SU-DHL-6 (cell line): ENCODE data around the gene GTF3C6.

ENCODE experiments used
- H2AFZ ChIP-seq: fragments of 200-600 bp; sonication (generic); 2 replicates; pipeline ENCODE4 v1.6.1; 2014; ENCODE audit warnings: low read depth, mild to moderate bottlenecking, moderate library complexity, mixed read lengths, antibody characterized with exemption, low read length; ENCODE audit not compliant: severe bottlenecking
- H3F3A ChIP-seq: fragments of 200-600 bp; shearing (Covaris generic); 2 replicates; pipeline ENCODE4 v1.6.0; 2016; ENCODE audit warnings: antibody characterized with exemption, mild to moderate bottlenecking; ENCODE audit not compliant: insufficient read depth
- H3K27ac ChIP-seq: fragments of 200-600 bp; sonication (generic); 2 replicates; pipeline ENCODE4 v1.5.1; 2016; ENCODE audit warnings: low read depth, mild to moderate bottlenecking, low read length, moderate library complexity, mixed read lengths
- H3K27me3 ChIP-seq: fragments of 200-600 bp; sonication (generic), shearing (Covaris generic); 2 replicates; pipeline ENCODE4 v1.6.0; 2014; ENCODE audit warnings: mild to moderate bottlenecking, low read length
- H3K36me3 ChIP-seq: fragments of 200-600 bp; sonication (generic); 2 replicates; pipeline ENCODE4 v1.6.1; 2014; ENCODE audit warnings: mild to moderate bottlenecking, low read length, mixed read lengths
- H3K4me2 ChIP-seq: fragments of 300-600, 200-600 bp; shearing (Covaris generic), sonication (generic); 2 replicates; pipeline ENCODE4 v1.6.0; 2014; ENCODE audit warnings: low read length, low read depth, mild to moderate bottlenecking; ENCODE audit not compliant: poor library complexity, severe bottlenecking
- H3K4me3 ChIP-seq: fragments of 200-600 bp; sonication (generic); 2 replicates; pipeline ENCODE4 v1.5.1; 2014; ENCODE audit warnings: antibody characterized with exemption, low read length, mild to moderate bottlenecking, mixed read lengths; ENCODE audit not compliant: insufficient read depth, poor library complexity, severe bottlenecking
- H3K79me2 ChIP-seq: fragments of 200-600 bp; sonication (generic); 2 replicates; pipeline ENCODE4 v1.6.1; 2014; ENCODE audit warnings: mild to moderate bottlenecking, low read length, moderate library complexity; ENCODE audit not compliant: insufficient read depth
- H3K9ac ChIP-seq: fragments of 200-600 bp; sonication (generic); 2 replicates; pipeline ENCODE4 v1.7.0; 2014; ENCODE audit warnings: mild to moderate bottlenecking, low read length
- H3K9me2 ChIP-seq: fragments of 200-600 bp; sonication (generic); replicated peaks from 2 replicates; pipeline ENCODE4 v1.6.1; 2014; ENCODE audit warnings: low read length; ENCODE audit not compliant: insufficient read depth
- H3K9me3 ChIP-seq: fragments of 200-600 bp; sonication (generic); 2 replicates; pipeline ENCODE4 v1.6.1; 2014; ENCODE audit warnings: low read length, mixed read lengths; ENCODE audit not compliant: insufficient read depth
- H4K20me1 ChIP-seq: fragments of 200-600 bp; sonication (generic); 2 replicates; pipeline ENCODE4 v1.6.1; 2014; ENCODE audit warnings: low read depth, mild to moderate bottlenecking, antibody characterized with exemption, low read length, moderate library complexity, mixed read lengths
- CTCF ChIP-seq: fragments of 200-600 bp; sonication (generic); IDR thresholded peaks from one replicate; pipeline ENCODE4 v1.5.1; 2017; ENCODE audit warnings: antibody characterized with exemption, mild to moderate bottlenecking, low read length, moderate library complexity; ENCODE audit not compliant: insufficient read depth, poor library complexity, severe bottlenecking
- EZH2phosphoT487 ChIP-seq: fragments of 200-600 bp; sonication (generic), shearing (Covaris generic); conservative IDR thresholded peaks from 2 replicates; pipeline ENCODE4 v1.6.1; 2018; ENCODE audit warnings: mild to moderate bottlenecking, antibody characterized with exemption, low read length, moderate library complexity, mixed read lengths

GTF3C6 gene

GRCh38 chr6:110934381-110934898 lies 24.1 kb upstream of the GTF3C6 start:
- no peaks in the 10 kb centered on the region for H3K9me2 ChIP-seq
- no peaks in the 10 kb centered on the region for H3F3A ChIP-seq
- no peak overlapping the region for H3K9ac ChIP-seq
- no peaks in the 10 kb centered on the region for H3K79me2 ChIP-seq
- H3K4me2 ChIP-seq: no peak overlapping the region
- H3K4me3 ChIP-seq: no peak overlapping the region
- no peak overlapping the region for H3K27ac ChIP-seq
- no peaks in the 10 kb centered on the region for H4K20me1 ChIP-seq
- no peaks in the 10 kb centered on the region for H3K36me3 ChIP-seq
- H3K9me3 ChIP-seq: no peaks in the 10 kb centered on the region
- H2AFZ ChIP-seq: no peak overlapping the region
- TF ChIP-seq CTCF (no peak), EZH2phosphoT487 (no peak)
- no peaks in the 10 kb centered on the region for H3K27me3 ChIP-seq

GRCh38 chr6:110935171-110935570 lies 23.3 kb upstream of the GTF3C6 start:
- Histone ChIP-seq H3K9me2 (no peaks in the 10 kb centered on the region), H3K9me3 (no peaks in the 10 kb centered on the region)

GRCh38 chr6:110938171-110938570 lies 20.3 kb upstream of the GTF3C6 start:
- TF ChIP-seq CTCF (no peak), EZH2phosphoT487 (no peak)

More at GRCh38 chr6:110935171-110935570, 23.3 kb upstream of the GTF3C6 start:
- Histone ChIP-seq H2AFZ (no peak overlapping the region), H3K4me2 (no peak overlapping the region), H4K20me1 (no peaks in the 10 kb centered on the region), H3K36me3 (no peaks in the 10 kb centered on the region), H3F3A (no peaks in the 10 kb centered on the region), H3K9ac (no peak overlapping the region), H3K27ac (no peak overlapping the region), H3K79me2 (no peaks in the 10 kb centered on the region), H3K27me3 (no peaks in the 10 kb centered on the region), H3K4me3 (no peak overlapping the region)
- TF ChIP-seq CTCF (no peak), EZH2phosphoT487 (no peak)

More at GRCh38 chr6:110938171-110938570, 20.3 kb upstream of the GTF3C6 start:
- H3K9me2 ChIP-seq: no peaks in the 10 kb centered on the region
- H3K36me3 ChIP-seq: no peaks in the 10 kb centered on the region
- no peak overlapping the region for H3K9ac ChIP-seq
- H3K9me3 ChIP-seq: no peaks in the 10 kb centered on the region
- no peak overlapping the region for H3K27ac ChIP-seq
- no peaks in the 10 kb centered on the region for H3K27me3 ChIP-seq
- no peaks in the 10 kb centered on the region for H4K20me1 ChIP-seq
- H3K79me2 ChIP-seq: no peaks in the 10 kb centered on the region
- H2AFZ ChIP-seq: no peak overlapping the region
- no peaks in the 10 kb centered on the region for H3F3A ChIP-seq
- H3K4me2 ChIP-seq: no peak overlapping the region
- H3K4me3 ChIP-seq: no peak overlapping the region
